ENCODE data around the gene PRPSAP2. TPM values are rescaled to one million over a fixed set of nuclear protein-coding genes. Genes with fewer than 3 reads are reported as not detected.

Gene PRPSAP2
- total RNA-seq, 1 donor from 2014 or later = 26.3 TPM

GRCh38 chr17:18957831-18958230, 99.9 kb downstream of the PRPSAP2 start:
- Histone ChIP-seq H3K9me3 (no peaks in the 10 kb centered on the region), H3K4me1 (peaks cover 3% of the 10 kb centered on the region), H3K27ac (no peak overlapping the region), H3K27me3 (no peaks in the 10 kb centered on the region), H3K36me3 (no peaks in the 10 kb centered on the region), H3K4me3 (no peak overlapping the region)
- no peak for TF ChIP-seq CTCF (IDR thresholded peaks at IDR 0.05)
- DNase-seq = no peak
- intact Hi-C loops (cut with DNase I) = no loop called here
- no peak for ATAC-seq

- TF ChIP-seq CTCF (IDR thresholded peaks at IDR 0.05) = no peak
- DNase-seq = no peak
- Histone ChIP-seq H3K27ac (no peak overlapping the region), H3K9me3 (no peaks in the 10 kb centered on the region), H3K27me3 (no peaks in the 10 kb centered on the region), H3K4me3 (no peak overlapping the region), H3K36me3 (no peaks in the 10 kb centered on the region), H3K4me1 (peaks cover 3% of the 10 kb centered on the region)
- intact Hi-C loops (cut with DNase I) = no loop called here
- no peak for ATAC-seq
These were observed 100.7 kb downstream of the PRPSAP2 start for GRCh38 chr17:18958611-18959010.

GRCh38 chr17:18959071-18959844, 101.3 kb downstream of the PRPSAP2 start:
- TF ChIP-seq CTCF (IDR thresholded peaks at IDR 0.05) = no peak
- DNase-seq (no peak), ATAC-seq (no peak)
- H3K4me3 ChIP-seq = no peak overlapping the region
- H3K9me3 ChIP-seq = no peaks in the 10 kb centered on the region
- intact Hi-C loops (cut with DNase I) = no loop called here
- H3K27me3 ChIP-seq = no peaks in the 10 kb centered on the region
- H3K4me1 ChIP-seq = peaks cover 3% of the 10 kb centered on the region
- no peak overlapping the region for H3K27ac ChIP-seq
- no peaks in the 10 kb centered on the region for H3K36me3 ChIP-seq

GRCh38 chr17:18959845-18960240, 101.9 kb downstream of the PRPSAP2 start:
- no peak overlapping the region for H3K4me3 ChIP-seq
- intact Hi-C loops (cut with DNase I) = no loop called here
- no peak for ATAC-seq
- no peak overlapping the region for H3K27ac ChIP-seq
- TF ChIP-seq CTCF (IDR thresholded peaks at IDR 0.05) = no peak
- peaks cover 3% of the 10 kb centered on the region for H3K4me1 ChIP-seq
- H3K9me3 ChIP-seq = no peaks in the 10 kb centered on the region
- no peak for DNase-seq
- no peaks in the 10 kb centered on the region for H3K27me3 ChIP-seq
- H3K36me3 ChIP-seq = no peaks in the 10 kb centered on the region

- Histone ChIP-seq H3K4me1 (peaks cover 3% of the 10 kb centered on the region), H3K36me3 (no peaks in the 10 kb centered on the region), H3K27me3 (no peaks in the 10 kb centered on the region), H3K27ac (no peak overlapping the region), H3K4me3 (no peak overlapping the region), H3K9me3 (no peaks in the 10 kb centered on the region)
- DNase-seq (no peak), ATAC-seq (no peak)
- intact Hi-C loops (cut with DNase I) = no loop called here
- TF ChIP-seq CTCF (IDR thresholded peaks at IDR 0.05) = no peak
These were observed 102.3 kb downstream of the PRPSAP2 start for GRCh38 chr17:18960241-18960665.

Data from upper lobe of right lung (tissue), 1 donor.